ENCODE measurements around the gene FADS1. TPM values are rescaled to one million over a fixed set of nuclear protein-coding genes. Genes with fewer than 3 reads are reported as not detected.

FADS1 gene
- total RNA-seq, 1 donor from 2014 or later = 74.6 TPM

- Mint-ChIP-seq H3K27me3 (ENCODE audit: low read depth, unreplicated experiment) (no peaks in the 10 kb centered on the region), H3K9me3 (ENCODE audit: unreplicated experiment) (peaks cover 2% of the 10 kb centered on the region), H3K36me3 (ENCODE audit: low read depth, unreplicated experiment) (peaks cover 37% of the 10 kb centered on the region), H3K4me3 (ENCODE audit: unreplicated experiment) (no peak overlapping the region), H3K27ac (ENCODE audit: unreplicated experiment) (no peak overlapping the region), H3K4me1 (ENCODE audit: low read depth, unreplicated experiment) (no peaks in the 10 kb centered on the region)
- Histone ChIP-seq H3K4me3 (ENCODE audit: insufficient read depth, low read depth, low read length) (no peak overlapping the region), H3K9ac (ENCODE audit: low read length) (no peak overlapping the region), H3K36me3 (ENCODE audit: insufficient read depth, low read length) (peaks cover 36% of the 10 kb centered on the region), H2AFZ (ENCODE audit: low read depth, low read length) (no peak overlapping the region), H3K4me1 (ENCODE audit: insufficient read depth, low read length) (peaks cover 13% of the 10 kb centered on the region), H3K4me2 (ENCODE audit: low read length) (no peak overlapping the region), H3K79me2 (ENCODE audit: insufficient read depth, low read length) (peaks cover 33% of the 10 kb centered on the region), H3K27me3 (ENCODE audit: insufficient read depth, low read length) (no peaks in the 10 kb centered on the region), H3K27ac (ENCODE audit: low read depth, low read length) (no peak overlapping the region), H4K20me1 (ENCODE audit: insufficient read depth, low read length) (peaks cover 79% of the 10 kb centered on the region), H3K9me3 (ENCODE audit: insufficient read depth, low read depth, low read length) (no peaks in the 10 kb centered on the region)
- FAIRE-seq = no peak
- no peak for TF ChIP-seq CTCF (IDR thresholded peaks at IDR 0.05; ENCODE audit: insufficient read depth, low read depth, low read length)
- no peak for TF ChIP-seq EZH2 (IDR thresholded peaks at IDR 0.05; ENCODE audit: insufficient read depth, low read length)
- DNase-seq (ENCODE audit: low read depth) = no peak
Measured at GRCh38 chr11:61838921-61839320, 22.1 kb upstream of the FADS1 start.

- no peak for TF ChIP-seq CTCF (IDR thresholded peaks at IDR 0.05; ENCODE audit: insufficient read depth, low read depth, low read length)
- Histone ChIP-seq H2AFZ (ENCODE audit: low read depth, low read length) (no peak overlapping the region), H3K9me3 (ENCODE audit: insufficient read depth, low read depth, low read length) (no peaks in the 10 kb centered on the region), H3K36me3 (ENCODE audit: insufficient read depth, low read length) (peaks cover 36% of the 10 kb centered on the region), H3K4me1 (ENCODE audit: insufficient read depth, low read length) (peaks cover 16% of the 10 kb centered on the region), H3K9ac (ENCODE audit: low read length) (no peak overlapping the region), H3K27ac (ENCODE audit: low read depth, low read length) (no peak overlapping the region), H3K4me2 (ENCODE audit: low read length) (no peak overlapping the region), H4K20me1 (ENCODE audit: insufficient read depth, low read length) (peaks cover 83% of the 10 kb centered on the region), H3K4me3 (ENCODE audit: insufficient read depth, low read depth, low read length) (no peak overlapping the region), H3K79me2 (ENCODE audit: insufficient read depth, low read length) (peaks cover 37% of the 10 kb centered on the region), H3K27me3 (ENCODE audit: insufficient read depth, low read length) (no peaks in the 10 kb centered on the region)
- no peaks in the 10 kb centered on the region for H3K4me1 Mint-ChIP-seq (ENCODE audit: low read depth, unreplicated experiment)
- no peaks in the 10 kb centered on the region for H3K27me3 Mint-ChIP-seq (ENCODE audit: low read depth, unreplicated experiment)
- peaks cover 2% of the 10 kb centered on the region for H3K9me3 Mint-ChIP-seq (ENCODE audit: unreplicated experiment)
- H3K27ac Mint-ChIP-seq (ENCODE audit: unreplicated experiment) = no peak overlapping the region
- H3K36me3 Mint-ChIP-seq (ENCODE audit: low read depth, unreplicated experiment) = peaks cover 37% of the 10 kb centered on the region
- no peak overlapping the region for H3K4me3 Mint-ChIP-seq (ENCODE audit: unreplicated experiment)
- DNase-seq (ENCODE audit: low read depth) = no peak
- FAIRE-seq = no peak
Measured at GRCh38 chr11:61838501-61838900, 21.7 kb upstream of the FADS1 start.

- H3K4me1 Mint-ChIP-seq (ENCODE audit: low read depth, unreplicated experiment) = no peaks in the 10 kb centered on the region
- H3K36me3 ChIP-seq (ENCODE audit: insufficient read depth, low read length) = peaks cover 29% of the 10 kb centered on the region
Measured at GRCh38 chr11:61837411-61838005, 20.7 kb upstream of the FADS1 start.

More at GRCh38 chr11:61837411-61838005, 20.7 kb upstream of the FADS1 start:
- H3K4me2 ChIP-seq (ENCODE audit: low read length) = no peak overlapping the region
- H2AFZ ChIP-seq (ENCODE audit: low read depth, low read length) = no peak overlapping the region
- H3K9ac ChIP-seq (ENCODE audit: low read length) = no peak overlapping the region
- Mint-ChIP-seq H3K9me3 (ENCODE audit: unreplicated experiment) (peaks cover 3% of the 10 kb centered on the region), H3K36me3 (ENCODE audit: low read depth, unreplicated experiment) (peaks cover 39% of the 10 kb centered on the region), H3K27ac (ENCODE audit: unreplicated experiment) (no peak overlapping the region), H3K4me3 (ENCODE audit: unreplicated experiment) (no peak overlapping the region), H3K27me3 (ENCODE audit: low read depth, unreplicated experiment) (no peaks in the 10 kb centered on the region)
- FAIRE-seq = no peak
- no peaks in the 10 kb centered on the region for H3K9me3 ChIP-seq (ENCODE audit: insufficient read depth, low read depth, low read length)
- H3K79me2 ChIP-seq (ENCODE audit: insufficient read depth, low read length) = peaks cover 47% of the 10 kb centered on the region
- no peak overlapping the region for H3K4me3 ChIP-seq (ENCODE audit: insufficient read depth, low read depth, low read length)
- peaks cover 83% of the 10 kb centered on the region for H4K20me1 ChIP-seq (ENCODE audit: insufficient read depth, low read length)
- no peak overlapping the region for H3K27ac ChIP-seq (ENCODE audit: low read depth, low read length)
- no peaks in the 10 kb centered on the region for H3K27me3 ChIP-seq (ENCODE audit: insufficient read depth, low read length)
- no peak for TF ChIP-seq EZH2 (IDR thresholded peaks at IDR 0.05; ENCODE audit: insufficient read depth, low read length)
- TF ChIP-seq CTCF (IDR thresholded peaks at IDR 0.05; ENCODE audit: insufficient read depth, low read depth, low read length) = no peak
- H3K4me1 ChIP-seq (ENCODE audit: insufficient read depth, low read length) = peaks cover 16% of the 10 kb centered on the region
- DNase-seq (ENCODE audit: low read depth) = no peak

All from astrocyte (in vitro differentiated cells and primary cell).